GM12891 (cell line): ENCODE results near the gene TMEM184A.

Experiments used
- POLR2A ChIP-seq: IDR thresholded peaks from 2 replicates; pipeline ENCODE4 v1.6.1; 2011; ENCODE audit warnings: low read depth, low read length, control low read depth
- POLR2AphosphoS5 ChIP-seq: IDR thresholded peaks from 2 replicates; pipeline ENCODE4 v1.6.1; 2011; ENCODE audit warnings: low read depth, low read length, control low read depth
- TAF1 ChIP-seq: IDR thresholded peaks from 2 replicates; pipeline ENCODE4 v1.6.1; 2011; ENCODE audit warnings: low read depth, low read length, control low read depth

- TF ChIP-seq POLR2AphosphoS5 (no peak), POLR2A (no peak), TAF1 (no peak)
These were observed 8.9 kb downstream of the TMEM184A start for GRCh38 chr7:1546909-1547776.
